ENCODE data around the gene KRTAP13-1. TPM values are rescaled to one million over a fixed set of nuclear protein-coding genes. Genes with fewer than 3 reads are reported as not detected.

KRTAP13-1 gene
- total RNA-seq, 6 experiments from 2014 or later: not detected

DNA sequence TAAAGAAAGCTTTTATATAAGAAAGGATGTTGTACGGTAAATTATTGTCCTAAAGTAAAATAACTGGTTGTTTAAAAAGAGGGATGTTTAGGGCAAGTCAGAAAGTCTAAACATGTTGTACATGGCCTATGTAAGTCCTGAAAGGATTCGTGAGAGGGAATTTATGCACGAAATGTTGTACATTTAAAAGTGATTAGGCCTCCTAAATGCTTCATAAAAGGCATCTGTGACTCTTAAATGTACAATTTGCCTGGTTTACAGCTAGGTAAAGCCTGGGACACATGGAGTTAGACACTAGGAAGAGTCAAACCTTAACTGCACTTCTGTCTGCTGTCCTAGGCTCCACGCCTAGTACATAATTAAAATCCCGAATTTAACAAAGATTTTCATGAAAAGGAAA lies 20.2 kb downstream of the KRTAP13-1 start:
- no peak overlapping the region for H3K4me3 Mint-ChIP-seq
- TF ChIP-seq, protein P1, sequence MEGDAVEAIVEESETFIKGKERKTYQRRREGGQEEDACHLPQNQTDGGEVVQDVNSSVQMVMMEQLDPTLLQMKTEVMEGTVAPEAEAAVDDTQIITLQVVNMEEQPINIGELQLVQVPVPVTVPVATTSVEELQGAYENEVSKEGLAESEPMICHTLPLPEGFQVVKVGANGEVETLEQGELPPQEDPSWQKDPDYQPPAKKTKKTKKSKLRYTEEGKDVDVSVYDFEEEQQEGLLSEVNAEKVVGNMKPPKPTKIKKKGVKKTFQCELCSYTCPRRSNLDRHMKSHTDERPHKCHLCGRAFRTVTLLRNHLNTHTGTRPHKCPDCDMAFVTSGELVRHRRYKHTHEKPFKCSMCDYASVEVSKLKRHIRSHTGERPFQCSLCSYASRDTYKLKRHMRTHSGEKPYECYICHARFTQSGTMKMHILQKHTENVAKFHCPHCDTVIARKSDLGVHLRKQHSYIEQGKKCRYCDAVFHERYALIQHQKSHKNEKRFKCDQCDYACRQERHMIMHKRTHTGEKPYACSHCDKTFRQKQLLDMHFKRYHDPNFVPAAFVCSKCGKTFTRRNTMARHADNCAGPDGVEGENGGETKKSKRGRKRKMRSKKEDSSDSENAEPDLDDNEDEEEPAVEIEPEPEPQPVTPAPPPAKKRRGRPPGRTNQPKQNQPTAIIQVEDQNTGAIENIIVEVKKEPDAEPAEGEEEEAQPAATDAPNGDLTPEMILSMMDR (IDR thresholded peaks at IDR 0.05): no peak
- DNase-seq: no peak
- H3K27me3 Mint-ChIP-seq (ENCODE audit: insufficient read depth): no peaks in the 10 kb centered on the region; the same call in 1 of the 2 replicates
- H3K27ac Mint-ChIP-seq: no peak overlapping the region
- peaks cover 51% of the 10 kb centered on the region for H3K9me3 Mint-ChIP-seq
- H3K4me1 Mint-ChIP-seq (ENCODE audit: low read depth): no peaks in the 10 kb centered on the region
- H3K36me3 Mint-ChIP-seq (ENCODE audit: low read depth): no peaks in the 10 kb centered on the region

DNA sequence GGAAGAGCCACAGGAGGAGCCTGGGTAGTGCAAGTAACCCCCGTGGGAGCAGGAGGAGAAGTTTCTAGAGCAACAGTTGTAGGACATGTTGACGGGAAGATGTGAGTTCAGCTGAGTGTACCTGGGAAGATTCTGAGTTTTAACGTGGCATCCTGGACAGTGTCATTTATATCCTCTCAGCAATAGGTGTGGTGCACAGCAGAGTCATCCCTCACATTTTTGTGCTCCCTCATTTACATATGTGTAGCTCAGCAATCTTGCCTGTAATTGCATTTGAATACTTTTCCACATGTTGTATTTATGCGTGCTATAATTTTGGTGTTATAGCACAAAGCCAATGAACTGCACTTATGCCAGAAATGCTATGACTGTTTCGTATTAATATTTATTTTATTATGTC lies 30.0 kb downstream of the KRTAP13-1 start, which contains the start of gene KRTAP13-3:
Gene KRTAP13-3 (minus strand): TSS at position 101 of the 400 bp plus-strand sequence. CDS start 14 bp downstream, at position 87.
- no peak for DNase-seq
- Mint-ChIP-seq H3K27ac (no peak within 1 kb of the TSS), H3K27me3 (ENCODE audit: insufficient read depth) (no peaks in the 10 kb centered on the region), H3K9me3 (peaks cover 60% of the 10 kb centered on the region), H3K4me1 (ENCODE audit: low read depth) (no peaks in the 10 kb centered on the region), H3K4me3 (no peak within 1 kb of the TSS), H3K36me3 (ENCODE audit: low read depth) (no peaks in the 10 kb centered on the region; the same call in 1 of the 2 replicates)
- TF ChIP-seq, protein P1 (IDR thresholded peaks at IDR 0.05): no peak

DNA sequence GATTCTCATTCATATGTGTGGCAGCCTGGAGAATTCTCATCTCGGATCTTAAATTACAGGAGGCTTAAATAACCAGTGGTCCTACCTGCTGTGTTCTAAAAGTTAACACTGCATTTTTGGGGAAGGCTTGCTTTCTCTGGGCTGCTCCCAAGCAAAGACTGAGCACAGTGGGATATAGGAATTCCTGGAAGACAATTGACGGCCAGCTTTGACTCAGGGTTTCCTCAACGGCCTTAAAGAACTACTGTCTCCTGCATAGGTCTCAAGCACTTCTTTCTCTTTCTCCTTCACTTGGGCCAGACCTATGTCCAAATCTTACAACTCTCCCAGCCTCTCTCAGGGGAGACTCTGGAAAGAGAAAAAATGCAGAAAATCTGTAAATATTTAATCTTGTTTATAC lies 30.9 kb downstream of the KRTAP13-1 start:
- peaks cover 59% of the 10 kb centered on the region for H3K9me3 Mint-ChIP-seq
- DNase-seq: no peak
- no peaks in the 10 kb centered on the region for H3K4me1 Mint-ChIP-seq (ENCODE audit: low read depth)
- H3K27me3 Mint-ChIP-seq (ENCODE audit: insufficient read depth): no peaks in the 10 kb centered on the region
- TF ChIP-seq, protein P1 (IDR thresholded peaks at IDR 0.05): no peak
- H3K36me3 Mint-ChIP-seq (ENCODE audit: low read depth): no peaks in the 10 kb centered on the region; the same call in 1 of the 2 replicates
- no peak overlapping the region for H3K4me3 Mint-ChIP-seq
- H3K27ac Mint-ChIP-seq: no peak overlapping the region

DNA sequence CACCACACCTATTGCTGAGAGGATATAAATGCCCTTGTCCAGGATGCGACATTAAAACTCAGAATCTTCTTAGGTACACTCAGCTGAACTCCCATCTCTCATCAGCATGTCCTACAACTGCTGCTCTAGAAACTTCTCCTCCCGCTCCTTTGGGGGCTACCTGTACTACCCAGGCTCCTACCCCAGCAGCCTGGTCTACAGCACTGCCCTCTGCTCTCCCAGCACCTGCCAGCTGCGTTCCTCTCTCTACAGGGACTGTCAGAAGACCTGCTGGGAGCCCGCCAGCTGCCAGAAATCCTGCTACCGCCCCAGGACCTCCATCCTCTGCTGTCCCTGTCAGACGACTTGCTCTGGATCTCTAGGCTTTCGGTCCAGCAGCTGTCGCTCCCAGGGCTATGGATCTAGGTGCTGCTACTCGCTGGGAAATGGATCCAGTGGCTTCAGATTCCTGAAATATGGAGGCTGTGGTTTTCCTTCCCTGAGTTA lies 34.4 kb downstream of the KRTAP13-1 start, which contains the start of gene KRTAP13-4:
Gene KRTAP13-4 (plus strand): TSS at position 51 of the 486 bp plus-strand sequence. CDS start 56 bp downstream, at position 107.
- H3K27me3 Mint-ChIP-seq (ENCODE audit: insufficient read depth): no peaks in the 10 kb centered on the region
- H3K4me1 Mint-ChIP-seq (ENCODE audit: low read depth): no peaks in the 10 kb centered on the region
- TF ChIP-seq, protein P1 (IDR thresholded peaks at IDR 0.05): no peak
- H3K4me3 Mint-ChIP-seq: no peak within 1 kb of the TSS
- no peak for DNase-seq
- H3K27ac Mint-ChIP-seq: no peak within 1 kb of the TSS
- no peaks in the 10 kb centered on the region for H3K36me3 Mint-ChIP-seq (ENCODE audit: low read depth)
- peaks cover 53% of the 10 kb centered on the region for H3K9me3 Mint-ChIP-seq

DNA sequence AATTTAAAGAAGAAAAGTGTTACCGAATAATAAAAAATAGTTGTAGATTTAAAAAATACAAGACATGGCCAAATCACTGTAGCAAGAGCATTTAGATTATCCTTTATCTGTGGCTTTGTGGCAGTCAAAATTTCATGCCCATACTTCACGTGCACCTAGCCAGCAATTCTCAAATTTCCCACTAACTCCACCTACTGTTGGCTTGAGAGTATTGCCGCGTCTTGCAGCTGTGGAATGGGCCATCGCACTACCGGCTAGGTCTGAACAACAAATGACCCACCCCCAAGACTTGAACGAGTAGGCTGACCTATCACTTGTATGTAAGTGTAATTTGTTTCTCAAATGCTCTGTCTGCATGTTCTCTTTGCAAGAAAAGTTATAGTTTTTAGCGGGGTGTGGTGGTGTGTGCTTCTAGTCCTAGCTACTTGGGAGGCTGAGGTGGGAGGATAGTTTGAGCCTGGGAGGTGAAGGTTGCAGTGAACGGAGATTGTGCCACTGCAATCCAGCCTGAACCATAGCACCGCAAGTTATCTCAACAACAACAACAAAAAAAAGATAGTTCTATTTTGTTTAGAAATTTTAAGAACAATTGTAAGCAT lies 38.3 kb downstream of the KRTAP13-1 start:
- DNase-seq: no peak
- H3K4me1 Mint-ChIP-seq (ENCODE audit: low read depth): no peaks in the 10 kb centered on the region
- no peaks in the 10 kb centered on the region for H3K27me3 Mint-ChIP-seq (ENCODE audit: insufficient read depth)

More for the DNA sequence above, 38.3 kb downstream of the KRTAP13-1 start:
- no peak overlapping the region for H3K4me3 Mint-ChIP-seq
- TF ChIP-seq, protein P1 (IDR thresholded peaks at IDR 0.05): peak; percentile 49; the same call in 1 of the 2 replicates
- H3K27ac Mint-ChIP-seq: no peak overlapping the region
- H3K9me3 Mint-ChIP-seq: peaks cover 46% of the 10 kb centered on the region
- peaks cover 5% of the 10 kb centered on the region; the same call in 1 of the 2 replicates for H3K36me3 Mint-ChIP-seq (ENCODE audit: low read depth)

Data from HFFc6 (cell line).